IPS-20b (cell line): ENCODE measurements around the gene EGFR.

Experiments used
- H3K27ac ChIP-seq: one replicate; pipeline ENCODE4 v1.5.1; 2013; ENCODE audit warnings: low read length
- H3K27me3 ChIP-seq: 2 replicates; pipeline ENCODE4 v1.6.1; 2013; ENCODE audit warnings: mild to moderate bottlenecking, low read length, inconsistent platforms; ENCODE audit not compliant: insufficient read depth
- H3K36me3 ChIP-seq: 2 replicates; pipeline ENCODE4 v1.6.1; 2013; ENCODE audit warnings: low read depth, mild to moderate bottlenecking, inconsistent platforms, low read length, moderate library complexity; ENCODE audit not compliant: insufficient read depth
- H3K4me1 ChIP-seq: 2 replicates; pipeline ENCODE4 v1.6.1; 2013; ENCODE audit warnings: mild to moderate bottlenecking, control low read depth, inconsistent platforms, low read length, moderate library complexity; ENCODE audit not compliant: insufficient read depth
- H3K4me3 ChIP-seq: 2 replicates; pipeline ENCODE4 v1.5.1; 2013; ENCODE audit warnings: mild to moderate bottlenecking, low read length, inconsistent platforms
- H3K9ac ChIP-seq: 2 replicates; pipeline ENCODE4 v1.6.1; 2013; ENCODE audit warnings: low read depth, mild to moderate bottlenecking, inconsistent platforms, low read length, moderate library complexity
- H3K9me3 ChIP-seq: 2 replicates; pipeline ENCODE4 v1.6.1; 2013; ENCODE audit warnings: mild to moderate bottlenecking, low read depth, low read length, inconsistent platforms; ENCODE audit not compliant: insufficient read depth

Gene EGFR

GRCh38 chr7:55199418-55199817 is 180.6 kb downstream of the EGFR start:
- no peak overlapping the region for H3K4me3 ChIP-seq
- peaks cover 8% of the 10 kb centered on the region; the same call in 1 of the 2 replicates for H3K36me3 ChIP-seq
- no peaks in the 10 kb centered on the region for H3K4me1 ChIP-seq
- H3K9me3 ChIP-seq: no peaks in the 10 kb centered on the region
- no peaks in the 10 kb centered on the region for H3K27me3 ChIP-seq
- no peak overlapping the region for H3K9ac ChIP-seq
- H3K27ac ChIP-seq: no peak overlapping the region

- Histone ChIP-seq H3K4me3 (no peak overlapping the region), H3K9ac (no peak overlapping the region), H3K27me3 (no peaks in the 10 kb centered on the region), H3K36me3 (peaks cover 15% of the 10 kb centered on the region; the same call in 1 of the 2 replicates), H3K4me1 (no peaks in the 10 kb centered on the region), H3K27ac (no peak overlapping the region), H3K9me3 (no peaks in the 10 kb centered on the region)
Observed at GRCh38 chr7:55200441-55200840, 181.6 kb downstream of the EGFR start.

- Histone ChIP-seq H3K4me3 (no peak overlapping the region), H3K27ac (no peak overlapping the region), H3K27me3 (no peaks in the 10 kb centered on the region), H3K9ac (no peak overlapping the region), H3K36me3 (peaks cover 15% of the 10 kb centered on the region; the same call in 1 of the 2 replicates), H3K9me3 (no peaks in the 10 kb centered on the region), H3K4me1 (no peaks in the 10 kb centered on the region)
Observed at GRCh38 chr7:55202150-55202913, 183.5 kb downstream of the EGFR start.

GRCh38 chr7:55203300-55203699 is 184.5 kb downstream of the EGFR start:
- Histone ChIP-seq H3K4me1 (no peaks in the 10 kb centered on the region), H3K9ac (no peak overlapping the region), H3K36me3 (peaks cover 15% of the 10 kb centered on the region; the same call in 1 of the 2 replicates), H3K4me3 (no peak overlapping the region), H3K27ac (no peak overlapping the region), H3K9me3 (no peaks in the 10 kb centered on the region), H3K27me3 (no peaks in the 10 kb centered on the region)

GRCh38 chr7:55205124-55205955 is 186.5 kb downstream of the EGFR start:
- Histone ChIP-seq H3K4me3 (no peak overlapping the region), H3K36me3 (peaks cover 11% of the 10 kb centered on the region; the same call in 1 of the 2 replicates), H3K9ac (no peak overlapping the region)

GRCh38 chr7:55206235-55207029 is 187.6 kb downstream of the EGFR start:
- no peaks in the 10 kb centered on the region for H3K27me3 ChIP-seq
- H3K9me3 ChIP-seq: no peaks in the 10 kb centered on the region
- no peaks in the 10 kb centered on the region for H3K4me1 ChIP-seq
- H3K9ac ChIP-seq: no peak overlapping the region
- no peak overlapping the region for H3K27ac ChIP-seq
- H3K36me3 ChIP-seq: peaks cover 11% of the 10 kb centered on the region; the same call in 1 of the 2 replicates
- H3K4me3 ChIP-seq: no peak overlapping the region

More at GRCh38 chr7:55205124-55205955, 186.5 kb downstream of the EGFR start:
- H3K4me1 ChIP-seq: no peaks in the 10 kb centered on the region
- no peaks in the 10 kb centered on the region for H3K9me3 ChIP-seq
- H3K27ac ChIP-seq: no peak overlapping the region
- no peaks in the 10 kb centered on the region for H3K27me3 ChIP-seq

GRCh38 chr7:55207436-55208125 is 188.8 kb downstream of the EGFR start:
- no peaks in the 10 kb centered on the region for H3K4me1 ChIP-seq

GRCh38 chr7:55209366-55209765 is 190.5 kb downstream of the EGFR start:
- Histone ChIP-seq H3K27ac (no peak overlapping the region), H3K9ac (no peak overlapping the region), H3K9me3 (no peaks in the 10 kb centered on the region), H3K4me1 (no peaks in the 10 kb centered on the region), H3K27me3 (no peaks in the 10 kb centered on the region), H3K4me3 (no peak overlapping the region), H3K36me3 (peaks cover 7% of the 10 kb centered on the region; the same call in 1 of the 2 replicates)

More at GRCh38 chr7:55207436-55208125, 188.8 kb downstream of the EGFR start:
- Histone ChIP-seq H3K9me3 (no peaks in the 10 kb centered on the region), H3K27ac (no peak overlapping the region), H3K4me3 (no peak overlapping the region), H3K9ac (no peak overlapping the region), H3K27me3 (no peaks in the 10 kb centered on the region), H3K36me3 (peaks cover 11% of the 10 kb centered on the region; the same call in 1 of the 2 replicates)

GRCh38 chr7:55210176-55210575 is 191.4 kb downstream of the EGFR start:
- H3K36me3 ChIP-seq: no peaks in the 10 kb centered on the region
- H3K9ac ChIP-seq: no peak overlapping the region
- H3K27ac ChIP-seq: no peak overlapping the region
- H3K9me3 ChIP-seq: no peaks in the 10 kb centered on the region
- H3K27me3 ChIP-seq: no peaks in the 10 kb centered on the region
- H3K4me1 ChIP-seq: no peaks in the 10 kb centered on the region
- no peak overlapping the region for H3K4me3 ChIP-seq

GRCh38 chr7:55210716-55211115 is 191.9 kb downstream of the EGFR start:
- Histone ChIP-seq H3K27me3 (no peaks in the 10 kb centered on the region), H3K4me1 (no peaks in the 10 kb centered on the region), H3K36me3 (no peaks in the 10 kb centered on the region), H3K27ac (no peak overlapping the region), H3K9me3 (no peaks in the 10 kb centered on the region), H3K4me3 (no peak overlapping the region), H3K9ac (no peak overlapping the region)

GRCh38 chr7:55211726-55212125 is 192.9 kb downstream of the EGFR start:
- Histone ChIP-seq H3K36me3 (no peaks in the 10 kb centered on the region), H3K4me1 (no peaks in the 10 kb centered on the region), H3K27me3 (no peaks in the 10 kb centered on the region), H3K4me3 (no peak overlapping the region), H3K9me3 (no peaks in the 10 kb centered on the region), H3K27ac (no peak overlapping the region), H3K9ac (no peak overlapping the region)
